ENCODE results near the gene LRMDA. TPM values are rescaled to one million over a fixed set of nuclear protein-coding genes. Genes with fewer than 3 reads are reported as not detected.
"Not testable (repeated sequence)": the region's sequence is repeated elsewhere in the genome, so short reads cannot be mapped to it uniquely, and the experiment has no call there.

Gene LRMDA
- total RNA-seq, 1 donor from 2014 or later, result 0.19 TPM

- Mint-ChIP-seq H3K4me3 (ENCODE audit: unreplicated experiment) (no peak overlapping the region), H3K27me3 (ENCODE audit: unreplicated experiment) (peaks cover 73% of the 10 kb centered on the region), H3K27ac (ENCODE audit: unreplicated experiment) (no peak overlapping the region), H3K36me3 (ENCODE audit: unreplicated experiment) (no peaks in the 10 kb centered on the region), H3K9me3 (ENCODE audit: unreplicated experiment) (no peaks in the 10 kb centered on the region), H3K4me1 (ENCODE audit: unreplicated experiment) (no peaks in the 10 kb centered on the region)
- TF ChIP-seq, protein P1, sequence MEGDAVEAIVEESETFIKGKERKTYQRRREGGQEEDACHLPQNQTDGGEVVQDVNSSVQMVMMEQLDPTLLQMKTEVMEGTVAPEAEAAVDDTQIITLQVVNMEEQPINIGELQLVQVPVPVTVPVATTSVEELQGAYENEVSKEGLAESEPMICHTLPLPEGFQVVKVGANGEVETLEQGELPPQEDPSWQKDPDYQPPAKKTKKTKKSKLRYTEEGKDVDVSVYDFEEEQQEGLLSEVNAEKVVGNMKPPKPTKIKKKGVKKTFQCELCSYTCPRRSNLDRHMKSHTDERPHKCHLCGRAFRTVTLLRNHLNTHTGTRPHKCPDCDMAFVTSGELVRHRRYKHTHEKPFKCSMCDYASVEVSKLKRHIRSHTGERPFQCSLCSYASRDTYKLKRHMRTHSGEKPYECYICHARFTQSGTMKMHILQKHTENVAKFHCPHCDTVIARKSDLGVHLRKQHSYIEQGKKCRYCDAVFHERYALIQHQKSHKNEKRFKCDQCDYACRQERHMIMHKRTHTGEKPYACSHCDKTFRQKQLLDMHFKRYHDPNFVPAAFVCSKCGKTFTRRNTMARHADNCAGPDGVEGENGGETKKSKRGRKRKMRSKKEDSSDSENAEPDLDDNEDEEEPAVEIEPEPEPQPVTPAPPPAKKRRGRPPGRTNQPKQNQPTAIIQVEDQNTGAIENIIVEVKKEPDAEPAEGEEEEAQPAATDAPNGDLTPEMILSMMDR (IDR thresholded peaks at IDR 0.05), result no peak
- DNase-seq (ENCODE audit: extremely low spot score, unreplicated experiment), result no peak
Observed at GRCh38 chr10:75599875-75600648, 168.6 kb downstream of the LRMDA start.

GRCh38 chr10:75600833-75601232 is 169.4 kb downstream of the LRMDA start:
- no peak overlapping the region for H3K4me3 Mint-ChIP-seq (ENCODE audit: unreplicated experiment)
- H3K9me3 Mint-ChIP-seq (ENCODE audit: unreplicated experiment), result no peaks in the 10 kb centered on the region
- TF ChIP-seq, protein P1 (IDR thresholded peaks at IDR 0.05), result no peak
- no peak for DNase-seq (ENCODE audit: extremely low spot score, unreplicated experiment)
- no peak overlapping the region for H3K27ac Mint-ChIP-seq (ENCODE audit: unreplicated experiment)
- peaks cover 77% of the 10 kb centered on the region for H3K27me3 Mint-ChIP-seq (ENCODE audit: unreplicated experiment)
- H3K36me3 Mint-ChIP-seq (ENCODE audit: unreplicated experiment), result no peaks in the 10 kb centered on the region
- H3K4me1 Mint-ChIP-seq (ENCODE audit: unreplicated experiment), result no peaks in the 10 kb centered on the region

GRCh38 chr10:75602341-75602740 is 170.9 kb downstream of the LRMDA start:
- no peak overlapping the region for H3K27ac Mint-ChIP-seq (ENCODE audit: unreplicated experiment)
- H3K36me3 Mint-ChIP-seq (ENCODE audit: unreplicated experiment), result no peaks in the 10 kb centered on the region
- H3K9me3 Mint-ChIP-seq (ENCODE audit: unreplicated experiment), result no peaks in the 10 kb centered on the region
- TF ChIP-seq, protein P1 (IDR thresholded peaks at IDR 0.05), result no peak
- no peaks in the 10 kb centered on the region for H3K4me1 Mint-ChIP-seq (ENCODE audit: unreplicated experiment)
- no peak overlapping the region for H3K4me3 Mint-ChIP-seq (ENCODE audit: unreplicated experiment)
- no peak for DNase-seq (ENCODE audit: extremely low spot score, unreplicated experiment)
- peaks cover 64% of the 10 kb centered on the region for H3K27me3 Mint-ChIP-seq (ENCODE audit: unreplicated experiment)

GRCh38 chr10:75605096-75605495 is 173.7 kb downstream of the LRMDA start:
- H3K4me3 Mint-ChIP-seq (ENCODE audit: unreplicated experiment), result no peak overlapping the region
- peaks cover 48% of the 10 kb centered on the region for H3K27me3 Mint-ChIP-seq (ENCODE audit: unreplicated experiment)
- no peak overlapping the region for H3K27ac Mint-ChIP-seq (ENCODE audit: unreplicated experiment)
- no peaks in the 10 kb centered on the region for H3K9me3 Mint-ChIP-seq (ENCODE audit: unreplicated experiment)
- no peaks in the 10 kb centered on the region for H3K36me3 Mint-ChIP-seq (ENCODE audit: unreplicated experiment)
- no peaks in the 10 kb centered on the region for H3K4me1 Mint-ChIP-seq (ENCODE audit: unreplicated experiment)
- TF ChIP-seq, protein P1 (IDR thresholded peaks at IDR 0.05), result no peak
- no peak for DNase-seq (ENCODE audit: extremely low spot score, unreplicated experiment)

DNA sequence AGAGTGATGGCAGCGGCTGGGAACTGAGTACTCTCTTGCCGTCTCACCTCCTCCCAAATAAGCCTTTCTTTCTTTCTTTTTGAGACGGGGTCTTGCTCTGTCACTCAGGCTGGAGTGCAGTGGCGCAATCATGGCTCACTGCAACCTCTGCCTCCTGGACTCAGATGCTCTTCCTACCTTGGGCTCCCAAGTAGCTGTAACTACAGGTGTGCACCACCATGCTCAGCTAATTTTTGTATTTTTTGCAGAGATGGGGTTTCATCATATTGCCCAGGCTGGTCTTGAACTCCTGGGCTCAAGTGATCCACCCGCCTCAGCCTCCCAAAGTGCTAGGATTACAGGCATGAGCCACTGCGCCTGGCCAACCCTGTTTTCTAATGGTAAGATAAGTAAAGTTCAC is 174.4 kb downstream of the LRMDA start:
- H3K27ac Mint-ChIP-seq (ENCODE audit: unreplicated experiment); H3K4me1 Mint-ChIP-seq (ENCODE audit: unreplicated experiment); DNase-seq (ENCODE audit: extremely low spot score, unreplicated experiment); H3K9me3 Mint-ChIP-seq (ENCODE audit: unreplicated experiment); H3K4me3 Mint-ChIP-seq (ENCODE audit: unreplicated experiment); H3K36me3 Mint-ChIP-seq (ENCODE audit: unreplicated experiment): not testable (repeated sequence)
- peaks cover 47% of the 10 kb centered on the region for H3K27me3 Mint-ChIP-seq (ENCODE audit: unreplicated experiment)
